Measurements from ENCODE around the gene NLRC5. TPM values are rescaled to one million over a fixed set of nuclear protein-coding genes. Genes with fewer than 3 reads are reported as not detected.
A peak's percentile ranks its signal among the peaks of the same experiment; 100 is the strongest.

The NLRC5 gene
- polyA plus RNA-seq (ENCODE audit: insufficient read length in 12 of 12), result 10 to 100 TPM in 1 of 12 donors, 1 to 10 TPM in 10, not detected in 1; 3.1 to 11.0 (median 4.8) TPM
- long read RNA-seq, donor 1, result 0 reads
- long read RNA-seq, donor 2, result 0 reads
- long read RNA-seq, donor 3, result 0 reads
- long read RNA-seq, donor 4, result 0 reads
- long read RNA-seq, donor 5, result 0 reads
- long read RNA-seq, donor 6, result 0 reads
- long read RNA-seq, donor 7, result 0 reads
- long read RNA-seq, donor 8, result 0 reads
- long read RNA-seq, donor 9, result 0 reads
- long read RNA-seq, donor 10, result 0 reads
- long read RNA-seq, donor 11, partial matches to known transcripts, result 0 of 1 reads
- long read RNA-seq, donor 11, other reads (novel, unspliced or antisense), result 0 of 1 reads

GRCh38 chr16:56988948-56989945 lies at the start of gene NLRC5:
Gene NLRC5, plus strand, starts transcription at chr16:56989557. Its CDS starts 31,156 bp downstream, at chr16:57020713.
- DNase-seq, result peak; percentile 78

GRCh38 chr16:56939801-56940200 lies 49.6 kb upstream of the NLRC5 start:
- no peak for DNase-seq

GRCh38 chr16:56941092-56941491 lies 48.3 kb upstream of the NLRC5 start:
- DNase-seq, result no peak

GRCh38 chr16:56941856-56942331 lies 47.5 kb upstream of the NLRC5 start:
- DNase-seq, result no peak

- DNase-seq, result no peak
Observed at GRCh38 chr16:56943761-56944375, 45.5 kb upstream of the NLRC5 start.

- DNase-seq, result no peak
Observed at GRCh38 chr16:56944954-56945839, 44.2 kb upstream of the NLRC5 start.

GRCh38 chr16:56945847-56946527 lies 43.4 kb upstream of the NLRC5 start:
- no peak for DNase-seq

GRCh38 chr16:56946767-56947603 lies 42.4 kb upstream of the NLRC5 start:
- DNase-seq, result no peak

- DNase-seq, result no peak
Observed at GRCh38 chr16:56947604-56947995, 41.8 kb upstream of the NLRC5 start.

GRCh38 chr16:56948234-56948633 lies 41.1 kb upstream of the NLRC5 start:
- no peak for DNase-seq

- DNase-seq, result no peak
Observed at GRCh38 chr16:56950051-56950450, 39.3 kb upstream of the NLRC5 start.

- no peak for DNase-seq
Observed at GRCh38 chr16:56950455-56950854, 38.9 kb upstream of the NLRC5 start.

GRCh38 chr16:56950881-56951771 lies 38.2 kb upstream of the NLRC5 start:
- peak; percentile 33 for DNase-seq

- no peak for DNase-seq
Observed at GRCh38 chr16:56953006-56953405, 36.4 kb upstream of the NLRC5 start.

GRCh38 chr16:56956076-56956475 lies 33.3 kb upstream of the NLRC5 start:
- no peak for DNase-seq

- DNase-seq, result no peak
Observed at GRCh38 chr16:56956756-56957155, 32.6 kb upstream of the NLRC5 start.

- no peak for DNase-seq
Observed at GRCh38 chr16:56960681-56961281, 28.6 kb upstream of the NLRC5 start.

GRCh38 chr16:56961386-56961785 lies 28.0 kb upstream of the NLRC5 start:
- DNase-seq, result no peak

Data from muscle of arm (tissue), 14 donors.